ENCODE measurements around the gene TADA2A.

DNA sequence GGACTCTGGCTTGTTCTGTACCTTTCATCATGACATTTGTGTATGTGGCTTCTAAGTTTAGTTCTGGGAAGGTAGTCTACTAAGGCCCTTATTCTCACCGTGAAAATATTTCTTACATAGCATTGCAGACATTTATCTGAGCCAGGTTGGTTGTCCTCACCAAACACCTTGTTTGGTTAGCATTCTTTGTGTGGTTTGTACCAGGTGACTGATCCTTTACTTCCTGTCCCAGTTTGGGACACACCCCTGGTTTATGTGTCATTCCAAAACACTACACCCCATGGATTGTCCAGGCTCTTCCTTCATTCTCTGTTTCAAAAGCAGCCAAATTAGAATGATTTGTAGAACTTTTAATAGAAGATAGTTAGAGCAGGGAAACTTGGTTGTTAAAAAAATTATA, 59.8 kb downstream of the TADA2A start:
- no peak for TF ChIP-seq EZH2 (IDR thresholded peaks at IDR 0.05; ENCODE audit: borderline replicate concordance)
- TF ChIP-seq, protein P1, sequence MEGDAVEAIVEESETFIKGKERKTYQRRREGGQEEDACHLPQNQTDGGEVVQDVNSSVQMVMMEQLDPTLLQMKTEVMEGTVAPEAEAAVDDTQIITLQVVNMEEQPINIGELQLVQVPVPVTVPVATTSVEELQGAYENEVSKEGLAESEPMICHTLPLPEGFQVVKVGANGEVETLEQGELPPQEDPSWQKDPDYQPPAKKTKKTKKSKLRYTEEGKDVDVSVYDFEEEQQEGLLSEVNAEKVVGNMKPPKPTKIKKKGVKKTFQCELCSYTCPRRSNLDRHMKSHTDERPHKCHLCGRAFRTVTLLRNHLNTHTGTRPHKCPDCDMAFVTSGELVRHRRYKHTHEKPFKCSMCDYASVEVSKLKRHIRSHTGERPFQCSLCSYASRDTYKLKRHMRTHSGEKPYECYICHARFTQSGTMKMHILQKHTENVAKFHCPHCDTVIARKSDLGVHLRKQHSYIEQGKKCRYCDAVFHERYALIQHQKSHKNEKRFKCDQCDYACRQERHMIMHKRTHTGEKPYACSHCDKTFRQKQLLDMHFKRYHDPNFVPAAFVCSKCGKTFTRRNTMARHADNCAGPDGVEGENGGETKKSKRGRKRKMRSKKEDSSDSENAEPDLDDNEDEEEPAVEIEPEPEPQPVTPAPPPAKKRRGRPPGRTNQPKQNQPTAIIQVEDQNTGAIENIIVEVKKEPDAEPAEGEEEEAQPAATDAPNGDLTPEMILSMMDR (IDR thresholded peaks at IDR 0.05; ENCODE audit: poor library complexity), result no peak
